NCI-H146 (cell line): ENCODE measurements around the gene UROC1.
A peak's percentile ranks its signal among the peaks of the same experiment; 100 is the strongest.

Experiments used
- DNase-seq: peaks from one replicate; lab custom pipeline; 2025; lab: John Stamatoyannopoulos, UW

UROC1 gene

GRCh38 chr3:126459763-126460127 lies 57.8 kb downstream of the UROC1 start:
- no peak for DNase-seq

- no peak for DNase-seq
Measured at GRCh38 chr3:126459111-126459762, 58.3 kb downstream of the UROC1 start.

- DNase-seq = no peak
Measured at GRCh38 chr3:126456766-126457388, 60.7 kb downstream of the UROC1 start.

- no peak for DNase-seq
Measured at GRCh38 chr3:126456211-126456610, 61.4 kb downstream of the UROC1 start.

- no peak for DNase-seq
Measured at GRCh38 chr3:126454437-126455198, 63.0 kb downstream of the UROC1 start.

GRCh38 chr3:126454025-126454424 lies 63.5 kb downstream of the UROC1 start:
- no peak for DNase-seq

GRCh38 chr3:126452213-126452612 lies 65.4 kb downstream of the UROC1 start:
- DNase-seq = peak; percentile 34

- no peak for DNase-seq
Measured at GRCh38 chr3:126451511-126451910, 66.1 kb downstream of the UROC1 start.

- no peak for DNase-seq
Measured at GRCh38 chr3:126450744-126451143, 66.8 kb downstream of the UROC1 start.

- DNase-seq = no peak
Measured at GRCh38 chr3:126450219-126450618, 67.4 kb downstream of the UROC1 start.

- DNase-seq = no peak
Measured at GRCh38 chr3:126449621-126450051, 67.9 kb downstream of the UROC1 start.

GRCh38 chr3:126448893-126449180 lies 68.7 kb downstream of the UROC1 start:
- no peak for DNase-seq

GRCh38 chr3:126448136-126448892 lies 69.3 kb downstream of the UROC1 start:
- DNase-seq = no peak

GRCh38 chr3:126447456-126448106 lies 70.0 kb downstream of the UROC1 start:
- DNase-seq = no peak

- DNase-seq = peak; percentile 19
Measured at GRCh38 chr3:126446791-126447190, 70.8 kb downstream of the UROC1 start.

GRCh38 chr3:126446301-126446700 lies 71.3 kb downstream of the UROC1 start:
- DNase-seq = peak; percentile 14

GRCh38 chr3:126445506-126445905 lies 72.1 kb downstream of the UROC1 start:
- DNase-seq = no peak

- no peak for DNase-seq
Measured at GRCh38 chr3:126442856-126443242, 74.7 kb downstream of the UROC1 start.

- DNase-seq = no peak
Measured at GRCh38 chr3:126442094-126442855, 75.3 kb downstream of the UROC1 start.

GRCh38 chr3:126441256-126441880 lies 76.2 kb downstream of the UROC1 start:
- DNase-seq = no peak

GRCh38 chr3:126440709-126440995 lies 76.9 kb downstream of the UROC1 start:
- no peak for DNase-seq
